GM12873 (cell line): Measurements from ENCODE around the gene SGO1.

Experiments
- CTCF ChIP-seq: IDR thresholded peaks from 2 replicates; pipeline ENCODE4 v1.5.1; 2012; ENCODE audit warnings: low read depth, mild to moderate bottlenecking, moderate library complexity, low read length, control low read depth; ENCODE audit not compliant: insufficient read depth; ENCODE audit errors: missing control alignments

Gene SGO1

GRCh38 chr3:20182206-20182605, 3.8 kb downstream of the SGO1 start:
- no peak for TF ChIP-seq CTCF

GRCh38 chr3:20181276-20181675, 4.7 kb downstream of the SGO1 start:
- no peak for TF ChIP-seq CTCF

- no peak for TF ChIP-seq CTCF
Observed at GRCh38 chr3:20173844-20174410, 12.1 kb downstream of the SGO1 start.

GRCh38 chr3:20161714-20162113, 24.3 kb downstream of the SGO1 start:
- no peak for TF ChIP-seq CTCF

- no peak for TF ChIP-seq CTCF
Observed at GRCh38 chr3:20160230-20160629, 25.8 kb downstream of the SGO1 start.

GRCh38 chr3:20154928-20155327, 31.1 kb downstream of the SGO1 start:
- no peak for TF ChIP-seq CTCF

GRCh38 chr3:20154078-20154477, 31.9 kb downstream of the SGO1 start:
- TF ChIP-seq CTCF: no peak

GRCh38 chr3:20148466-20148865, 37.5 kb downstream of the SGO1 start:
- TF ChIP-seq CTCF: no peak
